HG02943 (cell line): Measurements from ENCODE around the gene BICC1.

Source experiments
- ATAC-seq: cut with Tn5 transposase; IDR thresholded peaks from one replicate; pipeline ENCODE4 v1.9.1; 2021; ENCODE audit warnings: mild to moderate bottlenecking, low read depth, moderate library complexity; ENCODE audit not compliant: unreplicated experiment

BICC1 gene

GRCh38 chr10:58514111-58514770 lies 1.6 kb downstream of the BICC1 start:
- no peak for ATAC-seq

- ATAC-seq, result no peak
Measured at GRCh38 chr10:58515291-58515941, 2.7 kb downstream of the BICC1 start.

GRCh38 chr10:58516119-58516518 lies 3.4 kb downstream of the BICC1 start:
- ATAC-seq, result no peak

GRCh38 chr10:58516671-58517070 lies 4.0 kb downstream of the BICC1 start:
- no peak for ATAC-seq

- ATAC-seq, result no peak
Measured at GRCh38 chr10:58517081-58517480, 4.4 kb downstream of the BICC1 start.

- no peak for ATAC-seq
Measured at GRCh38 chr10:58517491-58518355, 5.1 kb downstream of the BICC1 start.

GRCh38 chr10:58518775-58519174 lies 6.1 kb downstream of the BICC1 start:
- no peak for ATAC-seq

GRCh38 chr10:58529077-58529728 lies 16.5 kb downstream of the BICC1 start:
- no peak for ATAC-seq

- peak; percentile 94 for ATAC-seq
Measured at GRCh38 chr10:58531084-58531695, 18.5 kb downstream of the BICC1 start.

GRCh38 chr10:58535311-58535710 lies 22.6 kb downstream of the BICC1 start:
- no peak for ATAC-seq

- ATAC-seq, result no peak
Measured at GRCh38 chr10:58543141-58543540, 30.5 kb downstream of the BICC1 start.

- no peak for ATAC-seq
Measured at GRCh38 chr10:58544135-58544534, 31.5 kb downstream of the BICC1 start.

- no peak for ATAC-seq
Measured at GRCh38 chr10:58545427-58545826, 32.8 kb downstream of the BICC1 start.

GRCh38 chr10:58546137-58546536 lies 33.5 kb downstream of the BICC1 start:
- no peak for ATAC-seq

- no peak for ATAC-seq
Measured at GRCh38 chr10:58546722-58547445, 34.2 kb downstream of the BICC1 start.

- no peak for ATAC-seq
Measured at GRCh38 chr10:58547963-58548362, 35.3 kb downstream of the BICC1 start.

GRCh38 chr10:58554316-58554715 lies 41.6 kb downstream of the BICC1 start:
- ATAC-seq, result no peak

- ATAC-seq, result no peak
Measured at GRCh38 chr10:58555170-58555929, 42.7 kb downstream of the BICC1 start.

- ATAC-seq, result no peak
Measured at GRCh38 chr10:58555930-58556311, 43.2 kb downstream of the BICC1 start.
